Gastrocnemius medialis (tissue), 4 donors: Measurements from ENCODE around the gene NRTN. TPM values are rescaled to one million over a fixed set of nuclear protein-coding genes. Genes with fewer than 3 reads are reported as not detected.

Experiments
- ATAC-seq, 2 donors: fragments of 150-250 bp; one replicate each; pipeline ENCODE4 v1.9.1; 2016
- DNase-seq, 2 donors: peaks; one replicate each; pipeline ENCODE4 v3.0.0-alpha.2; 2019
- H3K27ac ChIP-seq, 4 donors: fragments of 200-600 bp; sonication (generic); 1 replicate in 1 of 4; 2 replicates in 3 of 4; pipeline ENCODE4 v1.5.1; 2016 to 2018; ENCODE audit warnings: mild to moderate bottlenecking in 2 of 4, moderate library complexity in 1 of 4
- H3K27me3 ChIP-seq, 3 donors: fragments of 200-600 bp; sonication (generic) in 2 of 3; 1 replicate in 1 of 3; 2 replicates in 2 of 3; pipeline versions ENCODE4 v1.5.1 to v1.6.0; 2016 to 2019; ENCODE audit warnings: mild to moderate bottlenecking in 1 of 3, moderate library complexity in 1 of 3
- H3K36me3 ChIP-seq, 2 donors: fragments of 200-600 bp; sonication (generic) in 1 of 2; one replicate each; pipeline ENCODE4 v1.5.1; 2017 to 2018
- H3K4me1 ChIP-seq, 2 donors: fragments of 200-600 bp; sonication (generic) in 1 of 2; one replicate each; pipeline ENCODE4 v1.5.1; 2016 to 2017; ENCODE audit warnings: mild to moderate bottlenecking in 2 of 2
- H3K4me3 ChIP-seq, 4 donors: fragments of 200-600 bp; sonication (generic) in 3 of 4; 1 replicate in 1 of 4; 2 replicates in 3 of 4; pipeline ENCODE4 v1.5.1; 2016 to 2019; ENCODE audit warnings: mild to moderate bottlenecking in 2 of 4
- H3K9me3 ChIP-seq, 3 donors: fragments of 200-600 bp; sonication (generic) in 2 of 3; 1 replicate in 1 of 3; 2 replicates in 2 of 3; pipeline ENCODE4 v1.5.1; 2016 to 2019
- POLR2A ChIP-seq, 2 donors: fragments of 450-650 bp; IDR thresholded peaks; one replicate each; pipeline ENCODE4 v1.6.1; 2017; ENCODE audit warnings: antibody characterized with exemption in 2 of 2, mild to moderate bottlenecking in 2 of 2, moderate library complexity in 2 of 2
- in situ Hi-C, 4 donors: fragments of 200-750 bp; cut with MboI; loops; one replicate each; pipeline versions ENCODE4 v1.15.0 to v1.8.0; 2017; ENCODE audit warnings: low sequenced_read_pairs in 4 of 4
- intact Hi-C: fragments of 100-400 bp; cut with DNase I; formaldehyde crosslinking; loops from one replicate; pipeline ENCODE4 v1.15.1; 2023; ENCODE audit warnings: low total_unique reads
- total RNA-seq, 4 donors: library from RNA; depleted of rRNA; stranded (reverse); fragments of >200 nt; gene quantifications; one replicate each; pipeline versions ENCODE4 v1.1.0 to v1.2.3, GENCODE V29; 2016
- TF ChIP-seq, protein P1 (sequence below), 5 experiments: fragments of 450-650 bp in 3 of 5; fragments of 200-600 bp in 2 of 5; sonication (generic) in 2 of 5; IDR thresholded peaks in 4 of 5; conservative IDR thresholded peaks in 1 of 5; 1 replicate in 4 of 5; 2 replicates in 1 of 5; pipeline ENCODE4 v1.5.1; 2016 to 2019; ENCODE audit warnings: antibody characterized with exemption in 5 of 5, mild to moderate bottlenecking in 3 of 5, moderate library complexity in 3 of 5

Gene NRTN
- total RNA-seq, 4 donors from 2014 or later = not detected

GRCh38 chr19:5817218-5817617 lies 12.4 kb downstream of the NRTN start:
- DNase-seq (no peak), ATAC-seq (no peak)
- in situ Hi-C loops = no loop called here
- no peaks in the 10 kb centered on the region for H3K4me1 ChIP-seq
- no peak overlapping the region for H3K4me3 ChIP-seq
- no peak overlapping the region for H3K27ac ChIP-seq
- H3K36me3 ChIP-seq = no peaks in the 10 kb centered on the region
- intact Hi-C loops = no loop called here
- no peaks in the 10 kb centered on the region for H3K9me3 ChIP-seq
- TF ChIP-seq, protein P1, sequence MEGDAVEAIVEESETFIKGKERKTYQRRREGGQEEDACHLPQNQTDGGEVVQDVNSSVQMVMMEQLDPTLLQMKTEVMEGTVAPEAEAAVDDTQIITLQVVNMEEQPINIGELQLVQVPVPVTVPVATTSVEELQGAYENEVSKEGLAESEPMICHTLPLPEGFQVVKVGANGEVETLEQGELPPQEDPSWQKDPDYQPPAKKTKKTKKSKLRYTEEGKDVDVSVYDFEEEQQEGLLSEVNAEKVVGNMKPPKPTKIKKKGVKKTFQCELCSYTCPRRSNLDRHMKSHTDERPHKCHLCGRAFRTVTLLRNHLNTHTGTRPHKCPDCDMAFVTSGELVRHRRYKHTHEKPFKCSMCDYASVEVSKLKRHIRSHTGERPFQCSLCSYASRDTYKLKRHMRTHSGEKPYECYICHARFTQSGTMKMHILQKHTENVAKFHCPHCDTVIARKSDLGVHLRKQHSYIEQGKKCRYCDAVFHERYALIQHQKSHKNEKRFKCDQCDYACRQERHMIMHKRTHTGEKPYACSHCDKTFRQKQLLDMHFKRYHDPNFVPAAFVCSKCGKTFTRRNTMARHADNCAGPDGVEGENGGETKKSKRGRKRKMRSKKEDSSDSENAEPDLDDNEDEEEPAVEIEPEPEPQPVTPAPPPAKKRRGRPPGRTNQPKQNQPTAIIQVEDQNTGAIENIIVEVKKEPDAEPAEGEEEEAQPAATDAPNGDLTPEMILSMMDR (IDR thresholded peaks at IDR 0.05 in 4 of 5, conservative IDR thresholded peaks at IDR 0.05 in 1 of 5) = no peak
- no peak for TF ChIP-seq POLR2A (IDR thresholded peaks at IDR 0.05)
- H3K27me3 ChIP-seq = peaks cover 17 to 19% (median 18%) of the 10 kb centered on the region in 3 donors

DNA sequence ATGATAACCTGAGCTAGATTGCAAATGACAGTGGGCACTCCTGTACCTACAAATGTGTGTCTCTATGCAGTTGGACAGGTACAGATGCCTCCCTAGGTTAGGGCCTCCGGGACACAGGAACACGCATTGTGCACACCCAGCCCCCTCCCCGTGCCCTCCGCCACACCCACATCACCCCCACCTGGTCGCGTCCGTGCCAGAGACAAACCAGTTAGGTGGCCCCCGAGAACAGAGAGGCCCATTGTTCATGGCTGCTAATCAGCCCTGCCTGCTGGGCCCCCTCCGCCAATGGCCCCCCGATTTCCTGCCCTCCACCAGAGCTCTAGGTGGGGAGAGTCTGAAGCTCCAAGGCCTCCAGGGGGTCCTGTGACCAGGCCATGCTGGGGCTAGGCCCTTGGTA lies 13.7 kb downstream of the NRTN start:
- ATAC-seq (no peak), DNase-seq (no peak)
- Histone ChIP-seq H3K27me3 (peaks cover 21 to 24% (median 22%) of the 10 kb centered on the region in 3 donors), H3K9me3 (no peaks in the 10 kb centered on the region), H3K4me1 (no peaks in the 10 kb centered on the region), H3K36me3 (no peaks in the 10 kb centered on the region), H3K27ac (no peak overlapping the region), H3K4me3 (no peak overlapping the region)
- intact Hi-C loops (no loop called here), in situ Hi-C loops (no loop called here)
- TF ChIP-seq POLR2A (IDR thresholded peaks at IDR 0.05) = no peak
- TF ChIP-seq, protein P1 (IDR thresholded peaks at IDR 0.05 in 4 of 5, conservative IDR thresholded peaks at IDR 0.05 in 1 of 5) = no peak

DNA sequence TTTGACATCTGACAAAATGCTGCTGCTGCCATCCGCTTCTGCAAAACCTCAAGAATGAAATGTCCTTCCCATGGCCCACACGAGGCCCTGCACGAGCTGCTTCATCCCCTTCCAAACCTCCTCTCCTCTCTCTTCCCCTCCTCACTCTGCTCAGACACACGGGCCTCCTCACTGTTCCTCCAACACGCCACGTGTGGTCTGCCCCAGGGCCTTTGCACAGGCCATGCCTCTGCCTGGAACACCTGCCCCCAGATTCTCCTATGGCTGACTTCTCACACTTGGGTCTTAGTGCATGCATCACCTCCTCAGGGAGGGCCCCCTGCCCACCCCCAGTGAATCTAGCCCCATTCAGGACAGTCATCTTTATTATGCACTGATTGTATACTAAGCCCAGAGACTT lies 15.9 kb downstream of the NRTN start:
- H3K4me3 ChIP-seq = no peak overlapping the region
- H3K27me3 ChIP-seq = peaks cover 16 to 24% (median 22%) of the 10 kb centered on the region in 3 donors
- H3K36me3 ChIP-seq = no peaks in the 10 kb centered on the region
- intact Hi-C loops (no loop called here), in situ Hi-C loops (no loop called here)
- H3K9me3 ChIP-seq = no peaks in the 10 kb centered on the region
- DNase-seq = no peak
- ATAC-seq = no peak
- no peak for TF ChIP-seq POLR2A (IDR thresholded peaks at IDR 0.05)
- TF ChIP-seq, protein P1 (IDR thresholded peaks at IDR 0.05 in 4 of 5, conservative IDR thresholded peaks at IDR 0.05 in 1 of 5) = no peak
- H3K4me1 ChIP-seq = no peaks in the 10 kb centered on the region
- H3K27ac ChIP-seq = no peak overlapping the region

GRCh38 chr19:5821521-5822180 lies 16.8 kb downstream of the NRTN start:
- Histone ChIP-seq H3K4me1 (no peaks in the 10 kb centered on the region), H3K9me3 (no peaks in the 10 kb centered on the region), H3K27me3 (peaks cover 16 to 28% (median 27%) of the 10 kb centered on the region in 3 donors), H3K4me3 (no peak overlapping the region), H3K36me3 (no peaks in the 10 kb centered on the region), H3K27ac (no peak overlapping the region)
- intact Hi-C loops = no loop called here
- no peak for ATAC-seq
- no peak for DNase-seq
- in situ Hi-C loops = no loop called here
- TF ChIP-seq, protein P1 (IDR thresholded peaks at IDR 0.05 in 4 of 5, conservative IDR thresholded peaks at IDR 0.05 in 1 of 5) = no peak
- TF ChIP-seq POLR2A (IDR thresholded peaks at IDR 0.05) = no peak
